MM.1S (cell line): ENCODE data around the gene ARL8B.

ENCODE experiments used
- DNase-seq: peaks from one replicate; pipeline ENCODE4 v3.0.0-alpha.2; 2015
- H2AFZ ChIP-seq: fragments of 300-600 bp; sonication (generic); 2 replicates; pipeline ENCODE4 v1.6.0; 2016; ENCODE audit warnings: antibody characterized with exemption, low read length
- H3F3A ChIP-seq: fragments of 300-600 bp; sonication (generic); 2 replicates; pipeline ENCODE4 v1.6.1; 2016; ENCODE audit warnings: mild to moderate bottlenecking, antibody characterized with exemption, low read length, moderate library complexity, mixed read lengths; ENCODE audit not compliant: insufficient read depth
- H3K27ac ChIP-seq: fragments of 300-600 bp; sonication (generic); 2 replicates; pipeline ENCODE4 v1.5.1; 2016; ENCODE audit warnings: mild to moderate bottlenecking, low read length
- H3K27me3 ChIP-seq: fragments of 300-600 bp; sonication (generic); replicated peaks from 2 replicates; pipeline ENCODE4 v1.6.0; 2016; ENCODE audit warnings: low read length; ENCODE audit not compliant: insufficient read depth
- H3K36me3 ChIP-seq: fragments of 300-600 bp; sonication (generic); replicated peaks from 2 replicates; pipeline ENCODE4 v1.6.1; 2016; ENCODE audit warnings: mild to moderate bottlenecking, low read length, mixed read lengths; ENCODE audit not compliant: insufficient read depth
- H3K4me1 ChIP-seq: fragments of 300-600 bp; sonication (generic); 2 replicates; pipeline ENCODE4 v1.6.1; 2016; ENCODE audit warnings: low read length, mixed read lengths
- H3K4me2 ChIP-seq: fragments of 300-600 bp; sonication (generic); 2 replicates; pipeline ENCODE4 v1.6.0; 2016; ENCODE audit warnings: low read depth, low read length
- H3K4me3 ChIP-seq: fragments of 300-600 bp; sonication (generic); 2 replicates; pipeline ENCODE4 v1.5.1; 2016; ENCODE audit warnings: low read length, mixed read lengths
- H3K79me2 ChIP-seq: fragments of 300-600 bp; sonication (generic); 2 replicates; pipeline ENCODE4 v1.6.1; 2016; ENCODE audit warnings: mixed run types, low read length, mixed read lengths
- H3K9ac ChIP-seq: fragments of 300-600 bp; sonication (generic); 2 replicates; pipeline ENCODE4 v1.6.1; 2016; ENCODE audit warnings: low read length, mixed read lengths
- H3K9me2 ChIP-seq: fragments of 300-600 bp; sonication (generic); replicated peaks from 2 replicates; pipeline ENCODE4 v1.6.1; 2016; ENCODE audit warnings: mild to moderate bottlenecking, low read length, mixed read lengths; ENCODE audit not compliant: insufficient read depth
- H3K9me3 ChIP-seq: fragments of 300-600 bp; sonication (generic); replicated peaks from 2 replicates; pipeline ENCODE4 v1.6.1; 2016; ENCODE audit warnings: mild to moderate bottlenecking, low read length, mixed read lengths; ENCODE audit not compliant: insufficient read depth
- H4K20me1 ChIP-seq: fragments of 300-600 bp; sonication (generic); 2 replicates; pipeline ENCODE4 v1.6.1; 2016; ENCODE audit warnings: mild to moderate bottlenecking, low read length, moderate library complexity, mixed read lengths; ENCODE audit not compliant: insufficient read depth
- CTCF ChIP-seq: fragments of 300-600 bp; sonication (generic); IDR thresholded peaks from 2 replicates; pipeline ENCODE4 v1.5.1; 2016; ENCODE audit warnings: antibody characterized with exemption, low read length, mixed read lengths
- EZH2 ChIP-seq: fragments of 300-600 bp; sonication (generic); optimal IDR thresholded peaks from 2 replicates; pipeline ENCODE3; 2017; ENCODE audit warnings: low read depth, mild to moderate bottlenecking, antibody characterized with exemption, low read length, mixed read lengths
- EZH2phosphoT487 ChIP-seq: fragments of 300-600 bp; sonication (generic); IDR thresholded peaks from 2 replicates; pipeline ENCODE4 v1.6.1; 2018; ENCODE audit warnings: antibody characterized with exemption, low read length

Gene ARL8B

GRCh38 chr3:5133239-5134018 is 11.3 kb downstream of the ARL8B start:
- Histone ChIP-seq H3K4me3 (no peak overlapping the region), H3K27ac (no peak overlapping the region), H3K27me3 (no peaks in the 10 kb centered on the region), H3K9me2 (no peaks in the 10 kb centered on the region), H4K20me1 (peaks cover 27% of the 10 kb centered on the region), H3K4me1 (peaks cover 7% of the 10 kb centered on the region), H3K9ac (no peak overlapping the region), H3K4me2 (no peak overlapping the region), H3K36me3 (no peaks in the 10 kb centered on the region; the same call in 1 of the 2 replicates), H2AFZ (no peak overlapping the region), H3K79me2 (peaks cover 98% of the 10 kb centered on the region), H3F3A (peaks cover 6% of the 10 kb centered on the region; the same call in 1 of the 2 replicates), H3K9me3 (no peaks in the 10 kb centered on the region)
- TF ChIP-seq CTCF = no peak
- no peak for TF ChIP-seq EZH2
- no peak for TF ChIP-seq EZH2phosphoT487
- DNase-seq = no peak

- H3K4me2 ChIP-seq = no peak overlapping the region
- peaks cover 26% of the 10 kb centered on the region for H4K20me1 ChIP-seq
- TF ChIP-seq EZH2 (no peak), CTCF (no peak), EZH2phosphoT487 (no peak)
- H3K79me2 ChIP-seq = peaks cover 98% of the 10 kb centered on the region
- peaks cover 11% of the 10 kb centered on the region for H3K4me1 ChIP-seq
- no peak overlapping the region for H3K9ac ChIP-seq
- no peak overlapping the region for H2AFZ ChIP-seq
- DNase-seq = no peak
- no peaks in the 10 kb centered on the region for H3K36me3 ChIP-seq
- H3K27ac ChIP-seq = no peak overlapping the region
- no peak overlapping the region for H3K4me3 ChIP-seq
- no peaks in the 10 kb centered on the region for H3K9me2 ChIP-seq
- no peaks in the 10 kb centered on the region for H3K9me3 ChIP-seq
- H3F3A ChIP-seq = peaks cover 6% of the 10 kb centered on the region; the same call in 1 of the 2 replicates
- H3K27me3 ChIP-seq = no peaks in the 10 kb centered on the region
These were observed 11.9 kb downstream of the ARL8B start for GRCh38 chr3:5134019-5134391.

GRCh38 chr3:5134499-5134898 is 12.4 kb downstream of the ARL8B start:
- H3K4me2 ChIP-seq = no peak overlapping the region
- H3K79me2 ChIP-seq = peaks cover 98% of the 10 kb centered on the region

More at GRCh38 chr3:5134499-5134898, 12.4 kb downstream of the ARL8B start:
- TF ChIP-seq CTCF = no peak
- TF ChIP-seq EZH2phosphoT487 = no peak
- TF ChIP-seq EZH2 = no peak
- H3K4me3 ChIP-seq = no peak overlapping the region
- no peaks in the 10 kb centered on the region for H3K36me3 ChIP-seq
- H2AFZ ChIP-seq = no peak overlapping the region
- peaks cover 23% of the 10 kb centered on the region for H4K20me1 ChIP-seq
- peaks cover 11% of the 10 kb centered on the region for H3K4me1 ChIP-seq
- DNase-seq = no peak
- no peak overlapping the region for H3K27ac ChIP-seq
- H3K9me2 ChIP-seq = no peaks in the 10 kb centered on the region
- no peaks in the 10 kb centered on the region for H3K9me3 ChIP-seq
- H3F3A ChIP-seq = peaks cover 6% of the 10 kb centered on the region; the same call in 1 of the 2 replicates
- no peaks in the 10 kb centered on the region for H3K27me3 ChIP-seq
- H3K9ac ChIP-seq = no peak overlapping the region
